ENCODE data around the gene NR2C2AP.

- TF ChIP-seq TARDBP (IDR thresholded peaks at IDR 0.05) (no peak), FOXA1 (IDR thresholded peaks at IDR 0.05) (no peak), BHLHE40 (IDR thresholded peaks at IDR 0.05; ENCODE audit: borderline replicate concordance) (no peak), SP1 (IDR thresholded peaks at IDR 0.05) (no peak), NFRKB (IDR thresholded peaks at IDR 0.05) (no peak), FOXK2 (IDR thresholded peaks at IDR 0.05) (no peak), FOXM1 (IDR thresholded peaks at IDR 0.05; ENCODE audit: borderline replicate concordance) (no peak), SUZ12 (IDR thresholded peaks at IDR 0.05) (no peak), LEF1 (IDR thresholded peaks at IDR 0.05; ENCODE audit: borderline replicate concordance) (no peak)
Measured at GRCh38 chr19:19157808-19158207, 45.4 kb downstream of the NR2C2AP start.

Measured in HEK293T (cell line).